ENCODE results near the gene PPM1D. TPM values are rescaled to one million over a fixed set of nuclear protein-coding genes. Genes with fewer than 3 reads are reported as not detected.

PPM1D gene
- total RNA-seq, 1 experiment from 2014 or later, result 17.9 TPM

- H3K27me3 ChIP-seq (replicated peaks; ENCODE audit: control insufficient read depth, insufficient read depth, low read length), result no peaks in the 10 kb centered on the region
- ChIA-PET POLR2A (no interaction called here), CTCF (interaction anchor here (0.7 kb wide), 1 partner anchor 100 kb away, joined by 4 read pairs; no protein-coding TSS in a partner anchor)
- H3K27ac Mint-ChIP-seq (ENCODE audit: unreplicated experiment), result no peak overlapping the region
- peaks cover 4% of the 10 kb centered on the region for H3K4me1 Mint-ChIP-seq (ENCODE audit: low read depth, unreplicated experiment)
- H3K9me3 ChIP-seq, result no peaks in the 10 kb centered on the region
- no peak overlapping the region for H3K4me3 ChIP-seq (ENCODE audit: low read depth, low read length)
- no peaks in the 10 kb centered on the region for H3K36me3 Mint-ChIP-seq (ENCODE audit: insufficient read depth, unreplicated experiment)
- no peaks in the 10 kb centered on the region for H3K27me3 Mint-ChIP-seq (ENCODE audit: insufficient read depth, unreplicated experiment)
- BruUV-seq (replicated peaks), result no TSS peak
- TF ChIP-seq CTCF (IDR thresholded peaks at IDR 0.05; ENCODE audit: insufficient read depth in 1 of 2, low read depth in 1 of 2, low read length in 1 of 2, severe bottlenecking in 1 of 2, unreplicated experiment in 1 of 2), result no peak
- no peak for DNase-seq
- H3K4me1 ChIP-seq, result no peaks in the 10 kb centered on the region; the same call in 1 of the 2 replicates
- H3K36me3 ChIP-seq (ENCODE audit: control insufficient read depth, insufficient read depth, low read length), result no peaks in the 10 kb centered on the region
- no peak overlapping the region for H3K4me3 Mint-ChIP-seq (ENCODE audit: unreplicated experiment)
- no peaks in the 10 kb centered on the region for H3K9me3 Mint-ChIP-seq (ENCODE audit: unreplicated experiment)
- intact Hi-C loops (cut with micrococcal nuclease; ENCODE audit: unreplicated experiment), result no loop called here
Observed at GRCh38 chr17:60583008-60583407, 17.0 kb upstream of the PPM1D start.

GRCh38 chr17:60585887-60586286 lies 14.1 kb upstream of the PPM1D start:
- H3K27me3 Mint-ChIP-seq (ENCODE audit: insufficient read depth, unreplicated experiment), result no peaks in the 10 kb centered on the region
- DNase-seq, result no peak
- no peaks in the 10 kb centered on the region for H3K9me3 ChIP-seq
- no peaks in the 10 kb centered on the region for H3K9me3 Mint-ChIP-seq (ENCODE audit: unreplicated experiment)
- H3K4me3 Mint-ChIP-seq (ENCODE audit: unreplicated experiment), result no peak overlapping the region
- no peak overlapping the region for H3K4me3 ChIP-seq (ENCODE audit: low read depth, low read length)
- H3K27ac Mint-ChIP-seq (ENCODE audit: unreplicated experiment), result no peak overlapping the region
- H3K27me3 ChIP-seq (replicated peaks; ENCODE audit: control insufficient read depth, insufficient read depth, low read length), result no peaks in the 10 kb centered on the region
- no TSS peak for BruUV-seq (replicated peaks)
- TF ChIP-seq CTCF (IDR thresholded peaks at IDR 0.05; ENCODE audit: insufficient read depth in 1 of 2, low read depth in 1 of 2, low read length in 1 of 2, severe bottlenecking in 1 of 2, unreplicated experiment in 1 of 2), result no peak
- H3K36me3 ChIP-seq (ENCODE audit: control insufficient read depth, insufficient read depth, low read length), result no peaks in the 10 kb centered on the region
- intact Hi-C loops (cut with micrococcal nuclease; ENCODE audit: unreplicated experiment), result no loop called here
- peaks cover 4% of the 10 kb centered on the region for H3K4me1 Mint-ChIP-seq (ENCODE audit: low read depth, unreplicated experiment)
- ChIA-PET CTCF (interaction anchor here (0.8 to 1.5 kb wide), 4 partner anchors 8 to 55 kb away, joined by 3 to 10 read pairs (median 4); partner anchors contain the start of gene PPM1D), POLR2A (interaction anchor here (0.5 to 1.2 kb wide), 2 partner anchors 14 to 194 kb away, joined by 4 to 8 read pairs; partner anchors contain the start of genes PPM1D and USP32)
- H3K36me3 Mint-ChIP-seq (ENCODE audit: insufficient read depth, unreplicated experiment), result no peaks in the 10 kb centered on the region
- H3K4me1 ChIP-seq, result no peaks in the 10 kb centered on the region; the same call in 1 of the 2 replicates

GRCh38 chr17:60586288-60586974 lies 13.6 kb upstream of the PPM1D start:
- Histone ChIP-seq H3K27me3 (replicated peaks; ENCODE audit: control insufficient read depth, insufficient read depth, low read length) (no peaks in the 10 kb centered on the region), H3K4me3 (ENCODE audit: low read depth, low read length) (no peak overlapping the region), H3K36me3 (ENCODE audit: control insufficient read depth, insufficient read depth, low read length) (no peaks in the 10 kb centered on the region), H3K9me3 (no peaks in the 10 kb centered on the region), H3K4me1 (no peaks in the 10 kb centered on the region; the same call in 1 of the 2 replicates)
- no peak overlapping the region for H3K4me3 Mint-ChIP-seq (ENCODE audit: unreplicated experiment)
- intact Hi-C loops (cut with micrococcal nuclease; ENCODE audit: unreplicated experiment), result no loop called here
- peaks cover 4% of the 10 kb centered on the region for H3K4me1 Mint-ChIP-seq (ENCODE audit: low read depth, unreplicated experiment)
- DNase-seq, result peak in 1 of 2 experiments; percentile 43
- no peak overlapping the region for H3K27ac Mint-ChIP-seq (ENCODE audit: unreplicated experiment)
- ChIA-PET POLR2A (interaction anchor here (0.5 to 1.2 kb wide), 2 partner anchors 13 to 194 kb away, joined by 4 to 8 read pairs; partner anchors contain the start of genes PPM1D and USP32), CTCF (interaction anchor here (0.8 to 1.5 kb wide), 4 partner anchors 9 to 54 kb away, joined by 3 to 10 read pairs (median 4); partner anchors contain the start of gene PPM1D)
- H3K9me3 Mint-ChIP-seq (ENCODE audit: unreplicated experiment), result no peaks in the 10 kb centered on the region
- TF ChIP-seq CTCF (IDR thresholded peaks at IDR 0.05; ENCODE audit: insufficient read depth in 1 of 2, low read depth in 1 of 2, low read length in 1 of 2, severe bottlenecking in 1 of 2, unreplicated experiment in 1 of 2), result peak in 1 of 2 experiments; percentile 50
- no peaks in the 10 kb centered on the region for H3K27me3 Mint-ChIP-seq (ENCODE audit: insufficient read depth, unreplicated experiment)
- no TSS peak for BruUV-seq (replicated peaks)
- H3K36me3 Mint-ChIP-seq (ENCODE audit: insufficient read depth, unreplicated experiment), result no peaks in the 10 kb centered on the region
